Measurements from ENCODE around the gene FOXB2.
A peak's percentile ranks its signal among the peaks of the same experiment; 100 is the strongest.

GRCh38 chr9:77011973-77012821, 7.3 kb upstream of the FOXB2 start:
- no peak for TF ChIP-seq POLR2AphosphoS5 (IDR thresholded peaks at IDR 0.05)
- TF ChIP-seq, protein P1, sequence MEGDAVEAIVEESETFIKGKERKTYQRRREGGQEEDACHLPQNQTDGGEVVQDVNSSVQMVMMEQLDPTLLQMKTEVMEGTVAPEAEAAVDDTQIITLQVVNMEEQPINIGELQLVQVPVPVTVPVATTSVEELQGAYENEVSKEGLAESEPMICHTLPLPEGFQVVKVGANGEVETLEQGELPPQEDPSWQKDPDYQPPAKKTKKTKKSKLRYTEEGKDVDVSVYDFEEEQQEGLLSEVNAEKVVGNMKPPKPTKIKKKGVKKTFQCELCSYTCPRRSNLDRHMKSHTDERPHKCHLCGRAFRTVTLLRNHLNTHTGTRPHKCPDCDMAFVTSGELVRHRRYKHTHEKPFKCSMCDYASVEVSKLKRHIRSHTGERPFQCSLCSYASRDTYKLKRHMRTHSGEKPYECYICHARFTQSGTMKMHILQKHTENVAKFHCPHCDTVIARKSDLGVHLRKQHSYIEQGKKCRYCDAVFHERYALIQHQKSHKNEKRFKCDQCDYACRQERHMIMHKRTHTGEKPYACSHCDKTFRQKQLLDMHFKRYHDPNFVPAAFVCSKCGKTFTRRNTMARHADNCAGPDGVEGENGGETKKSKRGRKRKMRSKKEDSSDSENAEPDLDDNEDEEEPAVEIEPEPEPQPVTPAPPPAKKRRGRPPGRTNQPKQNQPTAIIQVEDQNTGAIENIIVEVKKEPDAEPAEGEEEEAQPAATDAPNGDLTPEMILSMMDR (IDR thresholded peaks at IDR 0.05) = peak; percentile 10 to 45 (median 30)
